ENCODE data around the gene KANSL1L.

GRCh38 chr2:210172219-210172575 lies 988 bp upstream of the KANSL1L start:
- TF ChIP-seq CTCF (IDR thresholded peaks at IDR 0.05; ENCODE audit: poor library complexity) (no peak), EZH2phosphoT487 (IDR thresholded peaks at IDR 0.05; ENCODE audit: low read depth, severe bottlenecking, unreplicated experiment) (no peak), EZH2 (IDR thresholded peaks at IDR 0.05; ENCODE audit: borderline replicate concordance) (no peak)
